HG03064 (cell line): ENCODE results near the gene PTX3.

Experiments used
- ATAC-seq: cut with Tn5 transposase; IDR thresholded peaks from one replicate; pipeline ENCODE4 v1.9.1; 2021; ENCODE audit warnings: low read depth; ENCODE audit not compliant: unreplicated experiment

PTX3 gene

DNA sequence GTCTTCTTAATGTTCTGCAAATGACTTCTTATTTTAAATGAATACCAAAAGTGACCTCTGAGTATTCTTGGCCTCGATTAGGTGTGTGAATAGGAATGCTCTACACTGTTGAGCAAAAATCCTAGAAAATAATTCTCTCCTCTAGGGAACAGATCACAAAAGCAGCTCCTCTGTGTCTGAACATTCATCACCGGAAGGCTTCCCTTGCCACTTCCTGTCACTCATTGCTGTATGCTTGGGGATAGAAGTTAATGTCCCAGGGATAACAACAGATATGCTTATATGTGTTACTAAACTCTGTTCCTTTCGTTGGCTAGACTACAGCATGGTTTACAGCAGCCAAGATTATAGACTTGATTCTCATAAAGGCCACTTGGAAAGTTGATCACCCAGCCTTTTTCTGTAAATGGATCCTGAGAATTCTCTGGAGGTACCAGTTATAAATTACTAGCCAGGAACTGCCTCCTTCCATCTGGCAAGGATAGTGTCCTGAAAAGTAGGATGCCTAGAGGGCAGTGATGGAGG is 16.0 kb upstream of the PTX3 start:
- ATAC-seq = no peak

DNA sequence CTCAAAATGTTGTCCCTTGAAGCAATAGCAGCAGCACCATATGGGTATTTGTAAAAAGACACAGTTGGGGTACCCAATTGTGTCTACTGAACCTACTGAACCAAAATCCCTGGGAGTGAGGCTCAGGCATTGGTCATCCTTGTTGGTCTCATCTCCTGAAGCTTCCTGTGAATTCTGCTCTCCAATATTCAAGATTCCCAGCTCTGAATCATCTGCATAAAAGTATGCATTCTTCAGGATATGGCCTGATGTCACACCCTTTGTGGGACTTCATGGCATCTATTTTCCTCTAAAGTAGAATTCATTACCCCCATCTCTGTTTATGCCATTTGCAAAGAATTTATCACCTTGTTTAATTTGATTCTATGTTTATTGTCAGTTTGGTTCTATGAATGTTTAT is 13.3 kb upstream of the PTX3 start:
- ATAC-seq = no peak

DNA sequence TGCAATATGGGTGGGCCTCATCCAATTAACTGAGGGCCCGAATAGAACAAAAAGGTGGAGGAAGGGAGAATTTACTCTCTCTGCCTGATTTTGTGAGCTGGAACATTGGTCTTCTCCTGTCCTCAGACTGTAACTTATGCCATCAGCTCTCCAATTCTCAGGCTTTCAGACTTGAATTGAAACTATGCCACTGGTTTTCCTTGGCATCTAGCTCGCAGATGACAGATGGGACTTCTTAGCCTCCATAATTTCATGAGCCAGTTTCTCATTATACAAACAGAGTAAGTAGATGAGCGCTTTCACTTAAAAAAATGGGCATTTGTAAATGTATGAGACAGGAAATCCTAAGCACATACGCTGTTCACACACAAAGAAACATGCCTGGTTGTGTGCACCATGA is 8.7 kb upstream of the PTX3 start:
- no peak for ATAC-seq

DNA sequence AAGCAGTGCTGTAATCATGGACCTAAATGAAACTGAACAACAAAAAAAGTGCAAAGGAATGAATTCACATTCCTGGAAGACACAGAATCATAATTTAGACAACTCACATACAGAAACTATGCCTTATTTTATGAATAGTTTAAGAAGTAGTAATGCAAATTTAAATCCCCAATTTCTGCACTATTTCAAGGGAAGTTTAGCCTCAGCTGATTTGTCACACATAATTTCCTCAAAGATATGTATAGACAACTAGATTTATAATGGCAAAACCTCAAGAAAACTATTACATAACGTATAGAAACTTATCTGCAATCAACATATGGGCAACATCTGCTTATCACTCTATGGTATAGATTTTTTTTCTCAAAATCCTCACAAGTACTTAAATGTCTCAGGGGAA is 7.8 kb upstream of the PTX3 start:
- ATAC-seq = no peak

DNA sequence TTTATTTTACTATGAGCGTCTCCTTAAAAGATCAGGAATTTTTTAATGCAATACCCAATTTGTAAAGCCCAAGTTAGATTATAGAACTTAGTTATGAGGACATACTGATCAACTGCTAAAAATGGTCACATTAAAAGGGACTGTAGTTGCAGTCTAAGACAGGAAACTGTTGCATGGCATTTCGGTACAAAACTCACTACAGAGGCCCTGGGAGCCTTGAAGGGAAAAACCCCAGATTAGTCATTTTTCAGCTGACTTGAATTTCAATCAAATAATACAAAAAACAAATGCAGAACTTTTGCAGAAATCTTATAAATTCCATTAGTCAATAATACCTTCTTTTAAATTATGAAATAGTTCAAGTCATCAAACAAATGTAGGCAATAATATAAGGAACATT is 6.9 kb upstream of the PTX3 start:
- ATAC-seq = no peak

DNA sequence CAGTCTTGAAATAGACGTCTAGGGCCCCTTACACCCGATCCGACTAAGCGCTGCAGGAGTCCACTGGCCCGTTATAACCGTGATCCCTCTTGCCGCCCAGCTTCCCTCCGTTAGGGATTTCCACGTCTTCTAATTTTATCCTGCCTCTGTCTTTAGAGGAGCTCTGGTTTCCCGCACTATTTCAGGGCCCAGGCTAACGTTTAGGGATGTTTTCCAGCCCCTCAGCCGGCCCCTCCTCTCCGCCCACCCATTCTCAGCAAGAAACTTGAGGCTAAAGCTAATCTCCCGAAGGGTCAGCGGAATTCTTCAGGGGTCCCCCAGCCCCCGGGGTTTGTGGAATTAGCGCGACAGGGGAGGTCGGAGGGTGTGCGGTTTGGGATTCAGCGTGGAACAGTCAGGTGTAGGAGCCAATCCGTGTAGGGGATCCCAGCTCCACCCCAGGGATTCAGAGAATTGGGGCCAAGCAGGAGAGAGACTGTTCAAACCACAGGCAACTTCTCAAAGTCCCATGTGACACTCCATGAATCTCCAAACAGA is 1.6 kb downstream of the PTX3 start:
- ATAC-seq = no peak

DNA sequence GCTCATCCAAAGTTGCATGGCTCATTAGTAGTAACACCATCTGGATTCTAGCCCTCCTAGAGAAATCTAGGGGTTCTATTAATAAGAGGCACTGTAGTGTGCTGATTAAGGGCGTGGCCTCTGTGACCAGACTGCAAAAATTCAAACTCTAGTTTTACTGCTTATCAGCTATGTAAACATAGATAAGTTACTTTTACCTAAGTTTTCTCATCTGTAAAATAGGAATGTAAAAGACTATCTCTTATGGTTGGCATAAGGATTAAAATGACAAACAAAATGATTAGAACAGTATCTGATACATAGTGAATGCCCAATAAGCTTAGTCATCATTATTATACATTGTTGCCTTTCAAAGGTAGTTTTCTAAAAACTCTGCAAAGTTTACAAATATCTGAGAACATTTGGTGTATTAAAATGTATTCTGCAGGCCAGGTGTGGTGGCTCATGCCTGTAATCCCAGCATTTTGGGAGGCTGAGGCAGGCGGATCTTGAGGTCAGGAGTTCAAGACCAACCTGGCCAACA is 4.5 kb downstream of the PTX3 start:
- no peak for ATAC-seq

DNA sequence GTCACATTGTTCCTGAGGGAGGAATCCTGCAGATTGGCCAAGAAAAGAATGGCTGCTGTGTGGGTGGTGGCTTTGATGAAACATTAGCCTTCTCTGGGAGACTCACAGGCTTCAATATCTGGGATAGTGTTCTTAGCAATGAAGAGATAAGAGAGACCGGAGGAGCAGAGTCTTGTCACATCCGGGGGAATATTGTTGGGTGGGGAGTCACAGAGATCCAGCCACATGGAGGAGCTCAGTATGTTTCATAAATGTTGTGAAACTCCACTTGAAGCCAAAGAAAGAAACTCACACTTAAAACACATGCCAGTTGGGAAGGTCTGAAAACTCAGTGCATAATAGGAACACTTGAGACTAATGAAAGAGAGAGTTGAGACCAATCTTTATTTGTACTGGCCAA is 6.1 kb downstream of the PTX3 start:
- ATAC-seq = no peak

DNA sequence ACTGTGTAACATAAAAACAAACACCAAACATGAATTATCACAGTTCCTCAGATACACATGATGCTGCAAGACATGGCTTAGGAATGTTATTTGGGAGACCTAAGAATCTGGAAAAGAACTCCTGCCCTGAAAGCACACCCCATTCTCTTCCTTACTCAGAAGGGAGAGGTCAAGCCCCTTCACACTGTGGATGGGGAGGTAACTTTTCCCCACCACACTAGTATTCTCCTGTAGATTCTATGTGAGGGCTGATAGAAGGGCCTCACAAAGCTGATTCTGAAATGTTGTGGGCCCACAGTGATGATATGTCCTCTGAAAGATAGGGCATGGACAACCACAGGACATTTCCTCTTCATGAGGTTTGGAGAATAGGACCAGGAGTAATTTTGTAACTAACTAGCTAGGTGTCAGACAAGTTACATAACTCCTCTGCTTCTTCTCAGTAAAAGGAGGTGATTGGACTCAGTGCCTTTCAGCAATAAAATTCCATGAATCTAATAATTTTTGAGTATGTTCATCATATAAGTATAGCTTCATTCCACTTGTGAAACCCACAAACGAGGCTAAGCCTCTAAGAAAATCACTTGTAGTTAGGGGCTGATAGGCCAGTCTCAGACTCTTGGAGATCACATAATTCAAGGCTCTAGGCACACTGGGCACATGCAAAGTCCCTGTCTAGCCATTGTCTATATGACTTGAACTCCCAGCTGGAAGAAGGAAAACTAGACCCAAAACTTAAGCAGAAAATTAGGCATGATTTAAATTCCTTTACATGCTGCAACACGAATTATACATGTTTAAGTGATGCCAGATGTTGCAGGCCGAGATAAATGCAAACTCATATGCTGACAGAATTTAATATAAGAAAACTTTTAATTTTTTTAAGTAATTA is 7.5 kb downstream of the PTX3 start:
- ATAC-seq = no peak

DNA sequence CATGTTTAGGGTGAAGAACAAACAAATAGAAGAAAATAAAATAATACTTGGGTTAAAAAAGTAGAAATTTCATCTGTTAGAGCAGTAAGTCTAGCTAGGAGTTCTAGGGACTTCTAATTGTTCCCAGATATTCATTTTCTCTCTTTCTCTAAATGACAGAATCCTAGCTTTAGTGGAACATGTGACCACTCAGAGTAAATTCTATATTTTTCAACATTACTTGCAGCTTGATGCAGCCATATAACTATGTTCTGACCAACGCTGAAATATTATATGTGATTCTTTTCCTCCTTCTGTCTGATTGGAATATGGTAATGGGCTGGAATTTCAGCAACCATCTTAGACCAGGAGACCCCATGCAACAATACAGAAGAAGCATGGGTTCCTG is 8.1 kb downstream of the PTX3 start:
- ATAC-seq = no peak

DNA sequence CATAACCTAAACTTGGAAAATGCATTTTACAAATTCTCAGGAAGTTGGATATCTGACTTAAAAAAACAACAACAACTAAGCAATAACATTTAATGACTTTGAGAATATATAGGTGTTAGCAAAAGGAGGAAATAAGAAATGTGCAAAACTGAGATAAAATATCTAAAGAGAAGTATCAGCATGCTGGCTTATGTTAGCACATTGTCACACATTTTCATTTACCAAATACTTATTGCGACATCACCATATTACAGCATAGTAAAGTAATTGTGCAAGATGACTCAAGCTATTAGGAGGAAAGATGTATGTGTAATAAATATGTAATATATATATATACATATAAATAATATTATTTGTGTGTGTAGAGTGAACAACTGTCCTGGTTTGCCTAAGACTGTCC is 9.2 kb downstream of the PTX3 start:
- no peak for ATAC-seq

DNA sequence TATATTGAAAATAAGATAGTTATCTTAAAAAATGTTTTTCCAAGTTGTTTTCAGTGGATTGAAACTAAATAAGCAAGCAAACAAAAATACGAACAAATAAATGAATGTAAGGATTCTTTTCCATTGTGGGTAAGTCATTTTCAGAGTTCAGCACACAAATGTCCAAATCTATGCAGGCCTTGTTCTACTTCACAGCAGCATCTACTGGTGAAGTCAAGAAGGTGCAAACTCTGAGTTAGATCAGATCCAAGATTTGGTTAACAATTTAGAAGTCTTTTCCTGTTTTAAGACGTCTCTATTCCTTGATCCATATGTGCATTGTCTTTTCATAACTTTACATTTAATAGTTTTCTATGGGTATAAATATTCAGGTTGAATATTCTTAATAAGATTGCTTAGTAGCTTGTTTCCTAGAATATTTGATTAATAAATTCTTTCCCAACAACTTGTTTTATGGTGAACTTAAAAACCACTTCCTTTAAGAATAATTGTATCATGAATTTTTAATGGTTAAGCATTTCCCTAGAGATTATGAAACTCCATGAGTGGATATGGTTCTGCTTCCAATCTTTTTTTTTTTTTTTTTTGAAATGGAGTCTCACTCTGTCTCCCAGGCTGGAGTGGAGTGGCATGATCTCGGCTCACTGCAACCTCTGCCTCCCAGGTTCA is 10.5 kb downstream of the PTX3 start:
- ATAC-seq = no peak

DNA sequence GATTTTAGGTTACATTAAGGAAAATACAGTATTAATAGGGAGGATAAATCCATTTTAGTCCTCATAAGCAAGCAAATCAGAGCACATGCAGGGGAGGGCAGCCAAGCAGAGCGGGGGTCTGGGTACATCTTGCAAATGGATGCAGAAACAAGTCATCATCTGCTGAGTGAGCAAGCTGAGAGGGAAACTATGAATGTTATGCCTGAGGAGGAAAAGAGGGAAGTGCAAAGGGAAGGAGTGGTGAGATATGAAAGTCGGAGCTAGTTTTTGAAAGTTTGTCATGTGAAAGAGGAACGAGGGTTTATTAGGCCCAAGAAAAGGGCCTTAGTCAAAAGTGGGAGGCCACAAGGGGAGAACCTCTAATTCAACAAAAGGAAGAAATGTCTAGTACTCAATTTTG is 15.4 kb downstream of the PTX3 start:
- no peak for ATAC-seq

DNA sequence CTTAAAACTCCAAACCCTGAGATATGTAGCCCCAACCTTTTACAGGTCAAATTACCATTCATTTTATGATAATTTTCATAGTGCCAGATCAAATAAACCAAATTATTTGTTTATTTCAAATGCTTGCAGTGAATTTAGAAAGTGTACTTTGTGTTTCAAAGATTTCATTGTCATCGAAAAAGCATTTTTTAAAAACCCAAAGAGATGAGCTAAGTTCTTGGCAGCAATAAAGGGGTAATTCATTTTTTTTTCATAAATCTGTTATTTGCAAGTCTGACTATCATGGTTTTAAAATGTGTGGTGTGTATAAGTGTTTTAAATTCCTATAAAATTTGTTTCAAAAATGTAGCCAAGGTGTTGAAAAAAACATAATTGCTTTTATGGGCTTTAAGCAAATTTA is 17.2 kb downstream of the PTX3 start:
- no peak for ATAC-seq

DNA sequence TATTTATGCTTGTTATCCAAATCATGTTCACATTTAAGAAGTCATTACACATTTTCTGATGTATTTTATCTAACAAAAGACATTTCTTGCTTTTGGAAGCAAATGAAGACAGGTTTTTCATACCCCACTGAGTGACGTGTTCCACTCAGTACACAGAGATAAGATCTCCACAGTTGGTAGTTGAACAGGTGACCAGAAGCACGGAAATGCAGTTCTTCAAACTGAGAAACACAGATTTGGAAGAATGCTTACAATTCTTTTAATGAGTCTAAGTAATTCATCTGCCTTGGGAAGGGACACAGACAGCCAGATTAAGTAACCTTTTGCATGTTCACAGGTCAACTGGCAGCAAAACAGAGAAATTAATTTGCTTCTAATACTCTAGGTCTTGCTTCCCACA is 23.1 kb downstream of the PTX3 start:
- ATAC-seq = no peak

DNA sequence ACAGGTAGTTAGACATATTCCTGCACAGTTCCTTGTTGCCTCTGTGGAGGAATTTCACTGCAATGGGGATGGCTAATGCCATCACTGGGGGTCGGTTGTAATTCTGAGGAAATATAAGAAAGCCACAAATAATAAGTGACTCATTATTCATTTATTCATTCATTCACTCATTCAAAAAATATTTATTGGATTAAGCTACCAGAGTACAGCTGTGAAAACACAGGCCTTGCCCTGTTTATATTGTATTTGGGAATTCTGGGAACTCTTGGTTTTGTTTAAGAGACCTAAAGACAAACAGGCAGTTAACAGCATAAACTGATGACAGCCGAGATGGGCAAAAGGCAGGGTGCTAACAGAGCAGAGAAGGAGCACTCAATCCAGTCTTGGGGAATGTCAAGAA is 23.6 kb downstream of the PTX3 start:
- no peak for ATAC-seq

DNA sequence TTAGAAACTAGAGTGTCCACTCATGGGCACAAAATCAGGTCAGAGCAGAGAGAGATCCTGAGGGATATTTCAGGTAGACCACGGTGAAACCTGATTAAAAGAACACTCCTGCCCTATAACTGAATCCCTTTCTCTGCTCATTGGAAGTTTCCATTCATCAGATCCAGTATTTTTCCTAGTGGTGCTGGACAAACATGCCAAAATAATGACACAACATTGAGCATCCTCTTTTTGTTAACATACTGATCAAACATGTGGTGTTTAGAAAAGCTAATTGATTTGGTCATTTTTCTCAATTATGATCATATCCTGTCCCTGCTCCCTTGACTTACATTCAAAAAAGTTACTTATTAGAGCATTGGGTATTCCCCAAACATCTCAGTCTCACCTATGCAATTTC is 27.2 kb downstream of the PTX3 start:
- ATAC-seq = no peak

DNA sequence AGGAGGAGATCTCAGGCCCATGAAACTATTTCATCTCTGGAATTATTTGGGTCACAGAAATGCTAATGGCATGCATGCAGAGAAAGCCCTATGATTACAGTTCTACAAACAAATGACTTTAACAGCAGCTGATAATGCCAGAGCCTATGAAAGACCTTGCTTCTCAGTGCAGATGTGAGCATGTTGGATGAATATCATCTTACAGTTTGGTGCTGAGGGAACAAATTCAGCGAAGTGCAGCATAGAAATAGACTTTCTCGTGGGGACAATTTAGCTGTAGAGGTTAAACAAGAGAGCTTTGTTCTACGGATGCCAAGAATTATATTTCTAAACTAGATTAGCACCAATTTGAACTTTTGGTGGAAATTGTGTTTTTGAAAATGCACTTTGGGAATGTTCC is 27.7 kb downstream of the PTX3 start:
- no peak for ATAC-seq

DNA sequence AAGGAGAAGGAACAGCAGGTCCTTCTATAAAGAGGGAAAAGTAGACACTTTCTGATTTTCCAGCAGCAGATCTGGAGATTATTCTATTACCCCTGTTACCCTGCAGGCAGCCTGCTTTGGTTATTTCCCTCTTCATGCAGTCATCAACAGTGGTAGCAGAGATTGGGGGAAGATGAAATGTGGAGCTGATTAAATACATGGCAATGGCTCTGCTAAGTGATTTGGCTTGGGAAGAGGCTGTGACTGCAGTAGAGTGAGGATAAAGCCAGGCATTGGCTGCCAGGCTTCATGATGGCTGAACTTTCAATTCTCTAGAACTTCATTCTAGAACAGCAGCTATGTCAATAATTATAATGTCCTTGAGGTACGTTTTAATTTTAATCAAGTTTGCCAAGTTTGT is 29.1 kb downstream of the PTX3 start:
- ATAC-seq = no peak

DNA sequence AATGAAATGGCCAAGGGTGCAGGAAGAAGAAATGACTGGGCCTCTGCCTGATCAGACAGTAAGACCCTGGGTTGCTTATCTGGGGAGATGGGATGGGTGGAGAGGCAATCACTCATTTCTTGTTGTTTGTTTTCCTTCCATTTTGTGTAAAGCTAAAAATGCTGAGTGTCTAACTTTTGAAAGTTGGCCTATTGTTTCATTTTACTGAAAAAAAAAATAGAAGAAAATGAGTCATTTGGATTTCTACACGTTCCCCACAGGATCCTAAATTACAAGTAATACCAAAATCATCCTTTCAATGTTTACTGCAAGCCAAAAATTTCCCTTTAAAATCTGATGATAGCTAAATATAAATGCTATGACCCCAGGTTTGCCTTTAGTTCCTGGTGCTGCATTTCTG is 30.6 kb downstream of the PTX3 start:
- ATAC-seq = no peak

DNA sequence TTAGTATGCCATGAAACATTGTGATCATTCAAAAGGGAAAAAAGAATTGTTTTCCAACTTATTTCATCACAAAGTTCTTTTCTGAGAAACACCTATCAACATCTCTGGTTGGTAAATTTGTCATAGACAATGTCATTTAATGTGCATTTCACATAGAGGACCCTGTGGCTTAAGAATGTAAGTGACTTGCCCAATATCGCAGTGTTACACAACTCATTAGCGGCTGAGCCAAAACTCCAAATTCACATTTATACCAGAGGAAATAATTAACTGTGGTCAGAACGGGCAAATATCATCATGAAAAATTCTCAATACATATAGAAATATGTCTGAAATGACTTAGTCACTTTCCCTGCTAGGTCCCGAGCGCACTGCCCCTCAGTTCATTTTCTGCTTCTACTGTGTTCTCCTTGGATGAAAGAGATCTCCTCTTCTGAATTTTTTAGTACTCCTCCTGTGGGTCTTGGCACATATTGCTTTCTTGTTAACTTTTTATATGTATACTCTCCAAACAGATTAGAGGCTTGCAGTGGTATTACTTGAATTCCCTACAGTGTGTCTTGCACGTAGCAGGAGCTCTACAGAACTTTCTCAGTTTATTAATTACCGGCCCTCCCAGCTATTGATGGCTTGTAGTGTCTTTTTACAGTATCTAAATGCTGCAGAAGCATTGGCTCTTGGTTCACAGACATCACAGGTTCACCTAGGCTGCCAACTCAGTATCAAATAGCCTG is 33.1 kb downstream of the PTX3 start:
- ATAC-seq = no peak
